Esophagus muscularis mucosa (tissue), 3 donors: Measurements from ENCODE around the gene TAF11L14.

Experiments
- CTCF ChIP-seq, 3 experiments: fragments of 200-600 bp in 2 of 3; fragments of 450-650 bp in 1 of 3; sonication (generic) in 2 of 3; IDR thresholded peaks; one replicate each; pipeline ENCODE4 v1.5.1; 2017 to 2019; ENCODE audit warnings: antibody characterized with exemption in 3 of 3, mild to moderate bottlenecking in 2 of 3, moderate library complexity in 1 of 3
- POLR2A ChIP-seq: fragments of 450-650 bp; IDR thresholded peaks from one replicate; pipeline ENCODE4 v1.6.1; 2017; ENCODE audit warnings: antibody characterized with exemption, moderate library complexity, mild to moderate bottlenecking, low read depth
- POLR2AphosphoS5 ChIP-seq, 2 donors: sonication (generic); formaldehyde crosslinking; IDR thresholded peaks; one replicate each; pipeline ENCODE4 v1.6.1; 2017; ENCODE audit warnings: antibody characterized with exemption in 2 of 2

GRCh38 chr5:17620627-17621026 lies 13.6 kb upstream of the TAF11L14 start:
- TF ChIP-seq CTCF (IDR thresholded peaks at IDR 0.05) (no peak), POLR2A (no peak), POLR2AphosphoS5 (IDR thresholded peaks at IDR 0.05) (no peak)
